Activated CD4-positive, alpha-beta T cell treated with anti-CD3 and anti-CD28 coated beads, Interleukin-2, amount 10 ng/mL, durations not matched to agents 7 days and 5 days (primary cell): ENCODE data around the gene SLC35D3. TPM values are rescaled to one million over a fixed set of nuclear protein-coding genes. Genes with fewer than 3 reads are reported as not detected.

Experiments
- total RNA-seq, 2 experiments: library from RNA; stranded (reverse); gene quantifications; one replicate each; pipeline ENCODE4 v1.2.3, GENCODE V29; 2021

SLC35D3 gene
- total RNA-seq, 2 experiments from 2014 or later, result not detected

Other genes starting within 250 kb of the SLC35D3 start
- 10 to 100 TPM; 23.4 to 24.0 TPM for gene MAP3K5, start 129.8 kb upstream of the SLC35D3 start, total RNA-seq
- 1 to 10 TPM; 3.4 to 4.1 TPM for gene PEX7, start 99.7 kb upstream of the SLC35D3 start, total RNA-seq
- gene IL20RA, start 122.7 kb downstream of the SLC35D3 start, total RNA-seq, result not detected